Measurements from ENCODE around the gene UBLCP1. TPM values are rescaled to one million over a fixed set of nuclear protein-coding genes. Genes with fewer than 3 reads are reported as not detected.

Gene UBLCP1
- total and polyA plus RNA-seq, 2 donors (not counting 3 experiments of a cell fraction or from before 2014, with no cell fraction given) = 5.9 to 20.3 TPM

- no peak overlapping the region for H3K4me2 ChIP-seq (ENCODE audit: insufficient read depth, low read length)
- FAIRE-seq = no peak
- POLR2A ChIA-PET = no interaction called here
Measured at GRCh38 chr5:159269723-159270122, 6.6 kb downstream of the UBLCP1 start.

GRCh38 chr5:159273923-159274322 lies 10.8 kb downstream of the UBLCP1 start:
- no peak for FAIRE-seq

More at GRCh38 chr5:159269723-159270122, 6.6 kb downstream of the UBLCP1 start:
- Histone ChIP-seq H3K79me2 (ENCODE audit: control insufficient read depth, insufficient read depth, low read length) (no peaks in the 10 kb centered on the region), H3K9ac (replicated peaks; ENCODE audit: extremely low read depth, insufficient read depth, low read length) (no peak overlapping the region), H3K4me1 (ENCODE audit: control insufficient read depth, extremely low read depth, insufficient read depth, low read length) (no peaks in the 10 kb centered on the region), H3K4me3 (replicated peaks in 1 of 3; ENCODE audit: insufficient read depth in 1 of 3, low read depth in 1 of 3, low read length in 3 of 3) (no peak overlapping the region), H2AFZ (ENCODE audit: low read depth, low read length) (no peak overlapping the region), H3K27me3 (ENCODE audit: control insufficient read depth in 2 of 2, insufficient read depth in 2 of 2, low read length in 2 of 2) (no peaks in the 10 kb centered on the region), H3K9me3 (replicated peaks; ENCODE audit: control insufficient read depth, insufficient read depth, low read length) (no peaks in the 10 kb centered on the region), H3K27ac (ENCODE audit: insufficient read depth, low read depth, low read length) (no peak overlapping the region), H3K9me1 (replicated peaks; ENCODE audit: control insufficient read depth, extremely low read depth, insufficient read depth, low read length) (no peaks in the 10 kb centered on the region), H3K36me3 (ENCODE audit: control insufficient read depth in 2 of 2, extremely low read depth in 1 of 2, insufficient read depth in 2 of 2, low read length in 2 of 2) (peaks cover 0 to 2% of the 10 kb centered on the region in 2 experiments), H4K20me1 (replicated peaks; ENCODE audit: control insufficient read depth, extremely low read depth, insufficient read depth, low read length) (no peaks in the 10 kb centered on the region)
- intact Hi-C loops (cut with micrococcal nuclease) = no loop called here
- dilution Hi-C loops (cut with MboI; ENCODE audit: extremely low pct_ligation_motif_present, low sequenced_read_pairs) = no loop called here
- CTCF ChIA-PET = interaction anchor here (1.1 kb wide), 1 partner anchor 113 kb away, joined by 8 read pairs; no protein-coding TSS in a partner anchor
- no TSS peak for BruUV-seq (replicated peaks)
- TF ChIP-seq POLR2A (IDR thresholded peaks at IDR 0.05; ENCODE audit: low read depth, low read length) = no peak
- no peak for DNase-seq (ENCODE audit: low read depth, low spot score)

More at GRCh38 chr5:159273923-159274322, 10.8 kb downstream of the UBLCP1 start:
- intact Hi-C loops (cut with micrococcal nuclease) = no loop called here
- BruUV-seq (replicated peaks) = no TSS peak
- no peak for DNase-seq (ENCODE audit: low read depth, low spot score)
- Histone ChIP-seq H3K4me3 (replicated peaks in 1 of 3; ENCODE audit: insufficient read depth in 1 of 3, low read depth in 1 of 3, low read length in 3 of 3) (no peak overlapping the region), H3K9me1 (replicated peaks; ENCODE audit: control insufficient read depth, extremely low read depth, insufficient read depth, low read length) (no peaks in the 10 kb centered on the region), H4K20me1 (replicated peaks; ENCODE audit: control insufficient read depth, extremely low read depth, insufficient read depth, low read length) (no peaks in the 10 kb centered on the region), H3K27ac (ENCODE audit: insufficient read depth, low read depth, low read length) (no peak overlapping the region), H3K9me3 (replicated peaks; ENCODE audit: control insufficient read depth, insufficient read depth, low read length) (no peaks in the 10 kb centered on the region), H3K9ac (replicated peaks; ENCODE audit: extremely low read depth, insufficient read depth, low read length) (no peak overlapping the region), H3K79me2 (ENCODE audit: control insufficient read depth, insufficient read depth, low read length) (no peaks in the 10 kb centered on the region), H2AFZ (ENCODE audit: low read depth, low read length) (no peak overlapping the region), H3K27me3 (ENCODE audit: control insufficient read depth in 2 of 2, insufficient read depth in 2 of 2, low read length in 2 of 2) (no peaks in the 10 kb centered on the region), H3K4me1 (ENCODE audit: control insufficient read depth, extremely low read depth, insufficient read depth, low read length) (no peaks in the 10 kb centered on the region), H3K4me2 (ENCODE audit: insufficient read depth, low read length) (no peak overlapping the region), H3K36me3 (ENCODE audit: control insufficient read depth in 2 of 2, extremely low read depth in 1 of 2, insufficient read depth in 2 of 2, low read length in 2 of 2) (peaks cover 0 to 2% of the 10 kb centered on the region in 2 experiments)
- TF ChIP-seq FOS (IDR thresholded peaks at IDR 0.05; ENCODE audit: borderline replicate concordance, insufficient read depth, low read length) (no peak), EZH2 (IDR thresholded peaks at IDR 0.05; ENCODE audit: borderline replicate concordance, low read depth, low read length, severe bottlenecking) (no peak), MYC (IDR thresholded peaks at IDR 0.05; ENCODE audit: low read depth, low read length) (no peak), POLR2AphosphoS5 (IDR thresholded peaks at IDR 0.05; ENCODE audit: insufficient read depth, low read depth, low read length) (no peak), CTCF (IDR thresholded peaks at IDR 0.05; ENCODE audit: extremely low read depth in 1 of 2, insufficient read depth in 1 of 2, low read depth in 1 of 2, low read length in 2 of 2) (no peak), MAX (IDR thresholded peaks at IDR 0.05; ENCODE audit: insufficient read depth, insufficient read length) (no peak), POLR2A (IDR thresholded peaks at IDR 0.05; ENCODE audit: low read depth, low read length) (no peak), JUN (IDR thresholded peaks at IDR 0.05; ENCODE audit: borderline replicate concordance, insufficient read depth, insufficient read length, low read depth) (no peak), GATA2 (IDR thresholded peaks at IDR 0.05; ENCODE audit: insufficient read depth, insufficient read length, low read depth, low read length) (no peak)
- dilution Hi-C loops (cut with MboI; ENCODE audit: extremely low pct_ligation_motif_present, low sequenced_read_pairs) = no loop called here
- POLR2A ChIA-PET = no interaction called here
- CTCF ChIA-PET = interaction anchor here (0.9 to 2.9 kb wide), 5 partner anchors 13 to 713 kb away, joined by 3 to 24 read pairs (median 4); no protein-coding TSS in a partner anchor

All from endothelial cell of umbilical vein (primary cell).